AML-193 (cell line): ENCODE measurements around the gene VIPR2.

Experiments
- DNase-seq, 2 experiments: peaks; one replicate each; lab custom pipeline; 2025; lab: John Stamatoyannopoulos, UW

VIPR2 gene

DNA sequence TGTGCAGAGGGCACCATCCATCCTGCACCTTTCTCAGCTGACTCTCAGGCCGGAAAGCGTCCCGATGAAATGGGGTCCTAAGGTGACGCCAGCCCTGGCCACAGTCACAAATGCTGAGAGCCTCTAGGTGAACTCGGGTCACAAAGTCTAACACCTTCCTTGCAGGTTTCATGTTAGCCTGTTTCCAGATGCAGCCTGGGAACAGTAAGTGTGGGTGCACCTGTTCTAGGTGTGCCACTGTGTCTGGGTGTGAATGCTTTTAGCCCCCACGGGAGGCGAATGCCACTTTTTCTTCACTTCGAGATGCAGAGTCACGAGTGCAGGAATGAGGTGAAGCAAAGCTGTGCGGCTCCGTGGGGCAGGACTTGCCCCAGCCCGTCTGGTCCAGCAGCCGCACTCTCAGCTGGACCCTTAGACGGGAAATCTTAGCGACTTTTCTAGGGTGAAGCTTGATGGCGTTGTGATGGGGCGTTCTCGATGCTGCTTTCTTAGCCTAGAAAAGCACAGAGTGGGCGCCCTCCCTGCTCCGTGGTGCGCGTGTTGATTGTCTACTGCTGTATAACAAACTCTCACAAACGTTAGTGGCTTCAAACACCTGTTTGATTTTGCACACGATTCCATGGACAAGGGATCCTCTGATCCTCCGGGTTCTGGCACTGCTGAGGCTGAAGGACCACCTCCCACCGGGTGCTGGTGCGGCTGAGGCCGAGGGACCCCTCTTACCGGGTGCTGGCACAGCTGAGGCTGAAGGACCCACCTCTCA lies 13.6 kb upstream of the VIPR2 start:
- DNase-seq, result no peak

DNA sequence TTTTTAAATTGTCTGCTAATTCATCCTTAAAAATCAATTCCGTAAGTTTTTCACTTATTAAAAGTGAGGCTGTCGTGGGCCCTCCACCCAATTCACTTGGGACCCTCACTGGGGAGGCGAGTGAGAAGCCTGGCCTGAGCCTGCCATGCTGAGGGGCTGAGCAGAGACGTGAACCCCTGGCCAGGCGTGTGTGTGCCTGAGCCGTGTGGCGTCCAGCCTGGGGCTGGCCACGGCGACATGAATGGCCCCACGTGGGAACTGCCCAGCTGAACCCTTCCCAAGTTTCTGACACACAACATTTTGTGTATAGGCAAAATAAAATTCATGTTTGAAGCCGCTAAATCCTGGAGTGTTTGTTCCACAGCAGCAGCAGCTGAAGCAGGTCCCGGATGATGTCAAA lies 13.0 kb upstream of the VIPR2 start:
- DNase-seq, result no peak

DNA sequence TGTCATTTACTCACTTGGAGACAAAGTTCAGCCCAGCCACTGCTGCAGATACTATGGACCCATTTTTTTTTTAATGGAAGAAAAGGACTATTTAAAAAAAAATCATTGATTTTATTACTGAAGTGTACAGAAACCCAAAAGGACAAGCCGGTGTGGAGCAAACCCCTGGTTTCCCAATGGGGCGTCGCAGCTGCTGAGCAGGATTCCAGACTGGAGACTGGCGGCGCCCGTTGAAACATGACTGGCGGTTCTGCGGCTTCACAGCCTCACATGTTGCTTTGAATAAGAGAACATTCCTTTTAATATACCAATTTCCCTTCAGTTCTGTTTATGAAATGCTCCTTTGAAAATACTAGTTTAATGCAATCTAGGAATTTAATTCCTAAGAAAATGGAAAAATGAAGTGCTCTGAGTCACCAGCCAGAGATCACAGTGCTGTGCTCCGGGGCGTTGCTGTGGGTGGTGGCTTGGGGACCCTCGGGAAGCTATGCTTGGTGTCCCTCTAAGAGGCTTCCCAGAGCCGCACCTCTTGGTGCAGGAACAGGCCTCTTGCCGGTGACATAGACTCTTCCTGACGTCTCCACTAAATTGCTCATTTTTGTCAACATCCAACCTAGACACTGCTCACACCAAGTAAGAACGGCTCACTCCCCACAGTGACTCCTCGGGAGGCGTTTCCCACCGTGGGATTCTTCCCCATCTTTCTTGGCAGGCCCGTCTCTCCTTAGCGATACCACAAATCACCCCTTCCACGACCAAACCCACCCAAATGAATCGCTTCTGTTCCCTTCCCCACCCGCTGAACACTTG lies 12.0 kb upstream of the VIPR2 start:
- DNase-seq, result no peak

DNA sequence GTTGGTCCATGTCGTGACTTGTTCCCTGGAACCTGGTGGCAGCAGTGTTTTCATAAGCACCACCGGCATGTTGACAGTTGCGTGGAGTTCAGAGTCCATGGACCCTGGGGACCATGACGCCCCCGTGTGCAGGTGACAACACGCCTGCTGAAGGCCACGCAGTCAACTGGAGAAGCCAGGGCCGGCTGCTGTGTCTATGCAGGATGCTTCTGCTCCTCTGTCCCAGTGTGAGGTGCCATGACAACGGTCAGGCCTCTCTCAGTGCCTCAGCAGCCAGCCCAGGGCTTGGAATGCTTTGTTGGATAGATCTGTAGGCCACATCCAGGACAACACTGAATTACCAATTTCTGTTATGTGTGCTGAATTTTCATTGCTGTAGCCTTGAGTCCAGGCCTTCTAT lies 10.7 kb upstream of the VIPR2 start:
- DNase-seq, result no peak

DNA sequence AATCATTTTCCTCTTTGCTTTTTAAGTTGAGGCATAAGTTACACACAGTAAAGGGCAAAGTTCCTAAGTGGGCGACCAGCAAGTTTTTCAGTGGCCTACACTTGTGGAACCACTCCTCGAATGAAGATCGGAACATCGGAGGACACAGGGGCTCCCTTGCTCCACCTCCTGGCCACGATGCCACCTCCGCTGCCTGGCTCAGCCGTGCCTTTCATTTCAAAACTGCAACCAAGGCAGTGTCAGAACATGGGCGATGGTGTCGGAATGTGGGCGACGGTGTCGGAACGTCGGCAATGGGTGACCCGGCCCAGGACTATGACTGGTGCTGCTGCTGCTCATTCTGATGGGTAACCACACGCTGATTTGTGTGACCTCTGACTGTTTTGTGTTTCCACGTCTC lies 9.6 kb upstream of the VIPR2 start:
- DNase-seq, result no peak

DNA sequence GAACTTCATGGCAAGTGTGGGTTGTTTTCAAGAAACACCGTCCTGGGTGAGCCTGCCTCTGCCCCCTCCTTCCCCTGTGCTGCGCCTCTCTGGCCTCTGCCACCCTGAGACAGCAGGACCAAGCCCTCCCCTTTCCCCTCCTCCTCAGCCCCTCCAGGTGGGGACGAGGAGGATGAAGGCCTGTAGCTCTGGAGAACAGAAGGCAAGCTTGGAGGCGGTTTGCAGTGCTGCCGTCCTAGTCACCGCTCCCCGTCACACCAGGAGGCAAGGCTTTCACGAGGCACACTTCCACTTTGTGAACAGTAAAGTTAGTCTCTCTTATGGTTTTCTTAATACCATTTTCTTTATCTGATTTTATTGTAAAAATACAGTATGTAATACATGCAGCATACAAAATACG lies 8.8 kb upstream of the VIPR2 start:
- DNase-seq, result no peak

DNA sequence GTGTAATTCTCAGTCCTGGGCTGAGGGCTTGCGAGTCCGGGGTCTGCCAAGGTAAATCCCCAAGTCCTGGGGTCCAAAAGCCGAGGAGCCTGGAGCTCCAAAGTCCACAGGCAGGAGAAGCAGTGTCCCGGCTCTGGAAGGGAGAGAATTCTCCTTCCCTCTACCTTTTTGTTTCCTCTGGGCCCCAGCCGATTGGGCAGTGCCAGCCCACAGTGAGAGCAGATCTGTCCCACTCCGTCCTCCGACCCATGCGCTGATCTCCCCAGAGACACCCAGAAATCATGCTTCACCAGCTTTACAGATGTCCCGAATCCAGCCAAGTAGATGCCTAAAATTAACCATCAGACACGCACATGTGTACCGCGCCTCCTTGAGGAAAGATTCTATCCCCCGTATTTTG lies 8.1 kb upstream of the VIPR2 start:
- DNase-seq, result no peak

DNA sequence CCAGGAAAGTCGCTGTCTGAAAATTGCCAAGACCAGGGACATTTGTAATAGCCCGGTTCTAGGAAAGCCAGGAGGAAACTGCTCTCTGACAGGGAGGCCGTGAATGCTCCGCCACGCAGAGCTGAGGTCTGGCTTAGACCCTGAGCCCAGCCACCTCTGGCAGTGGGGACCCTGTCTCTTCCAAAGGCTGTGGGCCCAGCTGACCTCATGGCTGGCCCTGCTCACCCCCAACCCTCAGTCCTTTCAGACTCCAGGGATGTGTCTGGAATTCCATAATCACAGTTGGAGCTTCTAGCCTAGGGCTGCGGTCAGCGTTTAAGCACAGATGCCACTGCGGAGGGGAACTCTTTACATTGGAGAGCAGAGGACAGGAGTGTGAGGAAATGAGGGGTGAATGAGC lies 6.6 kb upstream of the VIPR2 start:
- DNase-seq, result no peak

DNA sequence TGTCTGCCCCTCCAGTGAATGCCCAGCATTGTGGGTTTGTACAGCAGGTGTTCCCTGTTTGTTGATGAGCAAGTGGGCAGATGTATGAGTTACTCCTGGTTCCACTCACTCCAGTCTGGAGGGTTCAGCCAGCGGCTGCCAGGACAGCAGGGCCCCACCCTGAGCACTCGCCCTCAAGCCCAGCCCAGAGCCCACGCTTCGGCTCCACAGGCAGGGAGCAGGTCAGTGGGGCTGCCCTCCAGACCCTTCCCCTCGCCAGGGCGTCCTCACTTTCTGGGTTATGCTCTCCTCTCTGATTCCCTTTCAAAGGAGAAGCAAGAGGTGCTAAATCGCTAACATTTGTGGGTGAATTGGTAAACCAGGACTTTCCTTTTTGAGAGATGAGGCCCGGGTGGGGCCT lies 4.8 kb upstream of the VIPR2 start:
- DNase-seq, result no peak

DNA sequence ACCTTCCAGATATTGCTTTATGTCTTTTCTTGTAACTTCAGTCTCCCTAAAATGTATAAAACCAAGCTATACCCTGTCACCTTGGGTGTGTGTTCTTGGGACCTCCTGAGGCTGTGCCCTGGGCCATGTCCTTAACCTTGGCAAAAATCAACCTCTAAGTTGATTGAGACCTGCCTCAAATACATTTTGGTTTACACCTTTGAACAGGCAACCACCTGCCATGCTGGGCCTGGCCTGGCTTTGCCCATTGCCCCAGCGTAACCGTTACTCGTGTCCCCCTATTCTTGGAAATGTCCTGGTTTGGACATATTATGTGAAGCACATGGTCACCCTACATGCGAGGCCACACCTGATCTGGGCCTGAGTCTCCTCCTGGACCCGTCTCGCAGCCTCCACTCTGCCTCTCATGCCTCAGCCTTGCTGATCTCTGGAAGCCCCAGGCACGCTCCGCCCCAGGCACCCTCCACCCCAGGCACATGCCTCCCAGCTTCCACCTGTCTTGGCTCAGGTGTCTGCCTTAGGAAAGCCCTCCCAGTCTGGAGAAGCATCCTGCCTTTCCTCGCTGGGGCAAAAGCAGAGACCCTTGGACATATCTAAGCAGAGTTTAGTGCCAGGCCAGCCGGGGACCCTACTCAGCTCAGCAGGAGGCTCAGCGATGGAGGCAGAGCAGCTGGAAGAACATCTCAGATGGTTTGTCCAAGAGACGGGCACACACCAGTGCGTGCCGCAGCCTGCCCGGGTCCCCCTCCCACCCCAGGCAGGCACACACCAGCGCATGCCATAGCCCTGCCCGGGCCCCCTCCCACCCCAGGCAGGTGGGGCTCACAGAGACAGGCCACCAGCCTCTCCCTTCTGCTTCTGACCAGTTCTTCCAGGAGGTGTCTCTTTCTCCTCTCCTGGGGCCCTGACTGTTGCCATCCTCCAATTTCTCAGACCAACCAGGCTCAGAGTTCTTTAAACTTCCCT lies 4.0 kb upstream of the VIPR2 start:
- DNase-seq, result no peak

DNA sequence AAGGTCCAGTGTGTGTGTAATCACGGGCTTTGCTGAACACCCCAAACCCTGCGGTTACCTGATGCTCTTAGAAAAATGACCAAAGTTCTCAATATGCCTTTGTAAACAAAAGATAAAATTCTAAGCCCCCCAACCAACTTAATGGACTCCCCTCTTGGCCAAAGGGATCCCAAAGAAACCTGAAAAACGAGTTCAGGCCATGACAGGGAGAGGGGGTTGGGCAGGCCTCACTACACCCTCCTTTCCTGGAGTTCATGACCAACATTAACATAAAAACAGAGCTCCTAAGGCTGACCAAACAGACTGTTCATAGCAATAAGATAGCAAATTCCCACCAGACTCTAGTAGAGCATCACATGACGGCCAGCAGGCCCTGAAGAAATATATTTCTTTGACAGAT lies 3.0 kb upstream of the VIPR2 start:
- DNase-seq, result no peak

DNA sequence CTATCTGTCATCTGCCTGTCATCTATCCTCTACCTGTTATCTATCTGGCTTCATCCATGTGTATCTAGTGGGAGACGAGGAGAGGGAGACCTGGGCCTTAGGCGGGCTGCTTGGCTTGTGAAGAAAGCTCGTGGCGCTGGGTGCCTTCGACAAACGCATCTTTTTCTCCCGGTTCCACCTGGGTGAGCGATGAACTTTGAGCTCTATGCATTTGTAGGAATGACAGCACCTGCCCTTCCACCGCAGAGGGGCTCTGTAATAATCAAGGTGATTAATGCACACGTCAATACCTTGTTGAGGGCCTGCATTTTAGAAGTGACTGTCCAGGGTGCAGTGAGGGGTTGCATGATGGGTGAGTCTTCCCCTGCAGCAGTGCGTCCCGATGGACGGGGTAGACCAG lies 2.6 kb upstream of the VIPR2 start:
- DNase-seq, result no peak

DNA sequence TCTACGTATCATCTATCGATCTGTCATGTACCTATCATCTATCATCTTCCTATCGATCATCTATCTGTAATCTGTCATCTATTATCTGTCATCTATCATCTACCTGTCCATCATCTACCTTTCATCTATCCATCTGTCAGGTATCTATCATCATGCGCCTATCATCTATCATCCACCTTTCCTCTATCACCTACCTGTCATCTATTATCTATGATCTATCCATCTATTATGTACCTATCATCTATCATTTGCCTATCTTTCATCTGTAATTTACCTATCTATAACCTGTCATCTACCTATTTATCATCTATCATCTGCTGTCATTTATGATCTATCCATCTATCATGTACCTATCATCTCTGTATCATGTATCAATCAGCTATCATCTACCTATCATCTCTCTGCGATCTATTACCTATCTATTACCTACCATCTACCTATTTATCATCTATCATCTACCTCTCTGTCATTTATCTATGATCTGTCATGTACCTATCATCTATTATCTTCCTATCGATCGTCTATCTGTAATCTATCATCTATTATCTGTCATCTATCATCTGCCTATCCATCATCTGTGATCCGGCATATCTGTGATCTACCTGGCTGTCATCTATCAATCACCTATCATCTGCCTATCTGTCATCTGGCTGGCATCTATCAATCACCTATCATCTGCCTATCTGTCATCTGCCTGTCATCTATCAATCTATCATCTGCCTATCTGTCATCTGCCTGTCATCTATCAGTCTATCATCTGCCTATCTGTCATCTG lies 1.6 kb upstream of the VIPR2 start:
- DNase-seq, result no peak

DNA sequence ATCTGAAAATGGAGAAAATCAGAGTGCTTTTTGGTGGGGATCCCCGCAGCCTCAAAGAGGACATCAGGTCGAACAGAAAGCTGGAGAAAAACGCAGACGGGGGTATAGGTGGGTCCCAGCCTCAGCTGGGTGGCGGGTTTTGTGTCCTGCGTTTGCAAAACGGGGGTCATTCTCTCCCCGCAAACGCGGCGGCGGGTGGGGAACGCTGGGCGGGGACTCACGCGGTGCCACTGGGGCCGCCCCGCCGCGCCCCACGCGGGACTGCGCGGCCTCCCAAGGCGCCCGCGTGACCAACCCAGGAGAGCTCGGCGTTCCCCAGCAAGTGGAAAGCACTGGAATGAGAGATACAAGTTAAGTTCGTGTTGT lies 806 bp upstream of the VIPR2 start:
- DNase-seq, result no peak

DNA sequence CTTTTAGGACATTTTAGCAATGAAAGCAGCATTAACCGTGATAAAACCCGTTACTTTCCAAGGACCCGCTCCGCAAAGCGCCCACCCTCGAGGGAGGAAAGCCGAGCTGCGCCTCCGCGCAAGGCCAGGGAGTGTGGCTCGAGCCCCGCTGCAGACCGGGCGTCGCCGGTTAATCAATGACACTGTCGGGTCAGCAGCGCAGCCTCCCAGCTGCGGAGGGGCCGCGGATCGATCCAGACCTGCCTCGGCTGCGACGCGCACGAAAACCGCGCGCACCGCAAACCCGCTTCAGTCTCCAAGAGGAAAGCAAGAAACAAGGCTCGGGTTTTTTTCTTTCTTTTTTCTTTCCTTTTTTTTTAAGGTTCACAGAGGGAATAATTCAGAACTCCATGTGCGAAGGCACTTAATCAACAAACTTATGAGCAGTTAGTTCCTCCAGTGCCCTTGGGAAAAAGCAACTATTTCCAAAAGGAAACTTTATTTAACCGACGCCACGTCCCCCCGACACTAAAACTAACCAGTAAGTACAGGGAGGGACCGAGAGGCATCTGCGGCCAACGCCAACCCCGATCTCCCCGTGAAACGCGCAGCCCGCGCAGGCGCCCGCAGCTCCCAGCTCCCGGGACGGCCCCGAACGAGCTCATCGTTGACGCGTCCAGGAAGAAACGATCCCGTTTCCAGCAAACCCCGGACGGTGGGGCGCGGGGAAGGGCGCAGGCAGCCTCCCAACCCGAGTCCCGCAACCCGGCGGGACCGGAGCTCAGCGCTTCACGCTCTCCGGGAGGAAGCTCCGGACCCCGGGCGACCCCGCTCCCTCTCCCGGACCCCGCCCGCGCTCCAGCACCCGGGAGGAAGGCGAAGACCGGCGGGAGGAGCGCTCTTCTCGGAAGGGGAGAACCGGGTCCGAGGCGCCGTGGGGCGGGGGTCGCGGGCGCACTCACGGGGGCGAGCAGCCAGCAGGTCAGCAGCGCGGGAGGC lies 598 bp downstream of the VIPR2 start:
- DNase-seq, result no peak

DNA sequence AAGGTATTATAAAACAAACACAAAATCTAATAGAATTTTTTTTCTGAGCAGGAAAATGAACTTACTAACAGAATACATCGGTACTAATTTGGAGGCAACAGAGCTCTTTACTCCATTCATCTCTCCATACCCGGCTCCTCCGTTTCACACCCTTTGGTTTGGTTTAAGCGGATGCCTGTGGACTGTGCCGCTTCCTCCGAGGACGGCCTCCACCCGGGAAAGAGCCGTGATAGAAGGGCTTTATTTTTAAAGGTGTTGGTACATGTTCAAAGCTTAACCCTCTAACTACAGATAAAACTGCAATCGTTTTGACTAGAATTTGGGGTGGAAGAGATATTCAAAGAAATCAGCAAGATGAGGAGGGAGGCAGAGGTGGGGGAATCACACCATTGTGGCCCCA lies 1.9 kb downstream of the VIPR2 start:
- no peak for DNase-seq

DNA sequence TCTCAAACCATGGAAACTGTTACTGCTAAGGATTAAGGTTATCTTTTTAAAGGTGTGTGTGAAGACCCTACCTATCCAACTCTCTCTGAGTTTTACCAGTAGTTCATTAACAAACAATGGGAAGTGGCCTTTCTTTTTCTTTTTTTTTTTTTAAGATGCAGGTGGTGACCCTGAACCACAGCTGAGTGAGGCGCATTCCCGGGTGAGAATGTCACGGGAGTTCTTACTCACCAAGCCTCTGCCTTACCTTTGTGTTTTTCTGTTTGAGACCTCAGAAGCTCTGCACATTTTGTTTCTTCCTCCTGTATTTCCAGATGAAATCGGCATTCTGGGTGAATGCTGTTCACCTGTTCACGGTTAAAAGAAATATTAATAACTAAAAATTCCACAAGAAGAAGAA lies 2.5 kb downstream of the VIPR2 start:
- no peak for DNase-seq

DNA sequence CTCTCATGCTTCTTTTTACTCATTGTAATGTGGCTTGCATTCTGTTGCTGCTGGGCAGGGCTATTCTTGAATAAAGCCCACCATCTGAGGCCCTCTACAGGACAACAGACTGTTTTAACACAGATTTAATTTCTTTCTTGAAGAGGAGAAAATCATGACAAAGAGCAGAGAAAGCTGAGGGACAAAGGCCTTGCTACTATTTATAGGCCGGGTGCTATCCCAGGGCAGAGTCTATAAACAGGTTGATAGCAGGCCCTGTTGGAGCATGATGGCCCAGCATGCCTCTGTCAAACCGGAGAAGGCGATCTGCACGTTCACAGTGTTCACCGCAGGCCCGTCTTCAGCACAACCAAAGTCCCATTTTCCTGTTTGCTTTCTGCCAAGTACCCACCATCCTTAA lies 3.0 kb downstream of the VIPR2 start:
- no peak for DNase-seq

DNA sequence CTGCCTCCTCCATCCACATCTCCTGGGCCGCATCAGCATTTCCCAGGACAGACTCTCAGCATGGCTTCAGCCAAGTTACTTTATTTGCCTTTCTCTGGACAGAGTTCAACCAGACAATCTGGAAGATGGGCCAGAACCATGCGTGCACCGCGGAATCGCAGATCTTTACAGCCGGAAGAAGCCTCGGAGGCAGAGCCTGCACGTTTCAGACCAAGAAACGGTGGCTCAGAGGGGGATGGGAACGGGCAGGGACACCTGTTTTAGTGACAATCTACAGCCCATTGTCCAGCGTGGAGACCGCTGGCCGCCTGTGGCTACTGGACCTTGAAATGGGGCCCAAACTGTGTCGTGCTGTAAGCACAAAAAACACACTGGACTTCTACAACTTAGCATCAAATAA lies 3.5 kb downstream of the VIPR2 start:
- DNase-seq, result no peak

DNA sequence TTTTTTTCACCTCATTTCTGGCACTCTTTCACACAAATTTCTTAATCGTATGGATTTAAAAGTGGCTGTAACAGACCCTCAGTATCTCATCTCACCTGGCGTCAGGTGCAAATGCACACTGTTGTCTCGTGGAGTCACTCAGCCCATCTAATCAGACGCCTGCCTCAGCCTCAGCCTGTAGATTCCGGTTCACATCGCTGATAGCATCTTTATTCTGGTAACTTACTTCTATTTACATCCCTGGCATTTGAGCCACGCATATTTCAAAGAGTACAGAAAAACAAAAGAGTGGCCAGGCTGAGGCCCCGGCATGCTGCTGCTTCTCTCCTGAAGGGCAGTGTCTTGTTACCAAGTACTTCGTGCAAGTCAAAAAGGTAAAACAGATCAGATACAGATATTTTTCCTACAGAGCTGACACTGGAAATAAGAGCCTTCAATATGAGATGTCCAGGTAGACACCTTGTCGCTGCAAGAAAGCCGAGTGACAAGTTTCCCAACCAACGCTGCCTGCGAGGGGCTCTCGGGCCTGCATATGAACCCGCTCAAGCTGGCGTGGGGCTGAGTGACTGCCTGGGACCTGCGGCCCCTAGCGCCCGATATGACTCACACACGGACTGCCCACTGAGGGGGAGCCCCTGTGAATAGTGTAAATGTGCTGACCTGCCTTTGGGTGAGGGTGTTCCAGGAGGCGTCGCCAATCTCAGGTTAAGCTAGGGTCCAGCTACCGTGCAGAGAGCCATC lies 4.3 kb downstream of the VIPR2 start:
- no peak for DNase-seq
